ENCODE data around the gene GRAPL. TPM values are rescaled to one million over a fixed set of nuclear protein-coding genes. Genes with fewer than 3 reads are reported as not detected.
"Not testable (repeated sequence)": the region's sequence is repeated elsewhere in the genome, so short reads cannot be mapped to it uniquely, and the experiment has no call there.

The GRAPL gene
- total RNA-seq, 1 experiment from 2014 or later: 6.2 TPM

DNA sequence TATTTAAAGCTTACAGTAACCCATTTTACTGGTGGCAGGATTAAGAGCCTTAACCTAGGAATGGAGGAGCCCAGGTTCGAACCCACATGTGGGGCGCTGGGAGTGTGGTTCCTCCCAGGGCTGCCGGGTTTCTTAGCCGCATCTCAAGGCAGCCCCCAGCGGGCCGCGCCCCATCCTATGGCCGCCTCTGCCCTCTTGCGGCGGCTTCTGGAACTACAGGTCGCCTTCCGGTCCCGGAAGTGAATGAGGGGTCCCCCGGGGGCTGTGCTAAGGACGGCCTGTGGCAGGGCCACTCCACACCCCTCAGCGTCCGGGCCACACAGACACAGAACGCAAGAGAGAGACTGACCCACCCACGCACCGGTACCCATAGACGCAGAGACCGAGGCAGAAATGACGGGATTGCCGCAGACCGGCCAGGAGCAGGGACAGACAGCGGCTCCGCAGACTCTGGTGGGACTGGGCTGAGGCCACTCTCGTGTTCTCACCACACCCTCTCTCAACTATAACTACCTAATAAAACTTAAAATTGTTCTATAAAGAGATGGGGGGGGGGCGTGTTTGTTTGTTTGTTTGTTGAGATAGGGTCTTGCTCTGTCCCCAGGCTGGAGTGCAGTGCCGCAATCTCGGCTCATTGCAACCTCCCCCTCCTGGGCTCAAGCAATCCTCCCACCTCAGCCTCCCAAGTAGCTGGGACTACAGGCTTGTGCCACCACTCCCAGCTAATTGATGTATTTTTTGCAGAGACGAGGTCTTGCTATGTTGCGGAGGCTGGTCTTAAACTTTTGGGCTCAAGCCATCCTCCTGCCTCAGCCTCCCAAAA is 69.2 kb downstream of the GRAPL start:
- H3K4me1 ChIP-seq (ENCODE audit: low read length); H3K27ac ChIP-seq (ENCODE audit: low read length); H3K27me3 ChIP-seq (ENCODE audit: low read length); H3K79me2 ChIP-seq (ENCODE audit: low read length); H4K20me1 ChIP-seq (ENCODE audit: insufficient read depth, low read depth, low read length); H2AFZ ChIP-seq (ENCODE audit: low read length); H3K36me3 ChIP-seq (ENCODE audit: insufficient read depth, low read length); H3K9me3 ChIP-seq (ENCODE audit: low read length); H3K4me2 ChIP-seq (ENCODE audit: low read depth, low read length, poor library complexity, severe bottlenecking); H3K9me2 ChIP-seq (replicated peaks; ENCODE audit: insufficient read depth, low read length); DNase-seq: not testable (repeated sequence)
- H3K9ac ChIP-seq (ENCODE audit: low read length): peak overlapping the region; percentile 48; the same call in 1 of the 2 replicates
- peak overlapping the region; percentile 43; the same call in 1 of the 2 replicates for H3K4me3 ChIP-seq (ENCODE audit: low read length)

DNA sequence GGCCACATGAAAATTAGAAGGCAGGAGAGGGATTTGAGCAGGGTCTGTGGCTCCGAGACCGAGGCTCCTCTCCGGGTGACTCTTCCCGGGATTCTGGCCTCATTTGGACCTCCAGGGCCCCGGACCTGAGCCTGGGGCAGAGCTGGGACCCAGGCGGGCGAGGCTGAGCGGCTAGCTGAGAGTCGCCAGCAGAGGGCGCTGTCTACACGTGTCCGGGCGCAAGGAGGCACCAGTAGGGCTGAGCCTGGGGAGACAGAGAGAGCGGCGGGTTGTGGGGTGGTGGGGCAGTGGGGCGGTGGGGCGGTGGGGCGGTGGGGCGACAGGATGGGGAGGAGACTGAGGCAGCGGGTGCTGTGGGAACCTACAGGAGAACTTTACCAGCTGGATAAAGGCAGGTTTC is 75.1 kb downstream of the GRAPL start:
- H3K4me2 ChIP-seq (ENCODE audit: low read depth, low read length, poor library complexity, severe bottlenecking); H3K9ac ChIP-seq (ENCODE audit: low read length); H3K4me1 ChIP-seq (ENCODE audit: low read length); H3K27me3 ChIP-seq (ENCODE audit: low read length); H3K4me3 ChIP-seq (ENCODE audit: low read length); H3K36me3 ChIP-seq (ENCODE audit: insufficient read depth, low read length); H3K27ac ChIP-seq (ENCODE audit: low read length); H3K79me2 ChIP-seq (ENCODE audit: low read length); H3K9me2 ChIP-seq (replicated peaks; ENCODE audit: insufficient read depth, low read length); DNase-seq; H2AFZ ChIP-seq (ENCODE audit: low read length); H3K9me3 ChIP-seq (ENCODE audit: low read length); H4K20me1 ChIP-seq (ENCODE audit: insufficient read depth, low read depth, low read length): not testable (repeated sequence)

DNA sequence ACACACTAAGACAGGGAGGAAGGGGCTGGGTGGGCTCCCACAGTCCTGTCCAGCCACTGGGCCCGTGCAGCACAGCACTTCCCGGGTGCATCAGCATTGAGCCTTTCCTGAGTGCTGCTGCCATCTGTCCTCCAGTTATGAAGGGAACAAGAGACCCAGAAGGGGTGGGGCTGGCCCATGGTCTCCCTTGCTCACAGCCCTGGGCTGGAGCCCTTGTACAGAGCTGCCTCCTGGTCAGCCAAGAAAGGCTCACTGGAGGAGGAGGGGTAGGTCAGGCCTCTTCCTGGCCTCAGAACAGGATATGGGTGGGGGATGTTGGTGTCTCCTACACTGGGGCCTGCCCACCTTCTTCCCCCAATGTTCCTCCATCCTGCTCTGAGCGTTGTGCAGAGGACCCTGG is 76.0 kb downstream of the GRAPL start:
- not testable (repeated sequence) for H3K36me3 ChIP-seq (ENCODE audit: insufficient read depth, low read length); H3K4me3 ChIP-seq (ENCODE audit: low read length); H4K20me1 ChIP-seq (ENCODE audit: insufficient read depth, low read depth, low read length); H2AFZ ChIP-seq (ENCODE audit: low read length); H3K9me3 ChIP-seq (ENCODE audit: low read length); H3K27me3 ChIP-seq (ENCODE audit: low read length); DNase-seq; H3K4me1 ChIP-seq (ENCODE audit: low read length); H3K4me2 ChIP-seq (ENCODE audit: low read depth, low read length, poor library complexity, severe bottlenecking); H3K27ac ChIP-seq (ENCODE audit: low read length); H3K79me2 ChIP-seq (ENCODE audit: low read length); H3K9ac ChIP-seq (ENCODE audit: low read length); H3K9me2 ChIP-seq (replicated peaks; ENCODE audit: insufficient read depth, low read length)

Other genes starting within 250 kb of the GRAPL start
- gene SLC5A10, start 175.4 kb upstream of the GRAPL start, total RNA-seq (2014; rRNA removed; shearing (Covaris generic); ENCODE audit: low replicate concordance): not detected in 2 replicates
- 9.2 and 22.9 TPM in 2 replicates for gene FAM83G, start 122.8 kb upstream of the GRAPL start, total RNA-seq (2014; rRNA removed; shearing (Covaris generic); ENCODE audit: low replicate concordance)
- gene GRAP, start 80.6 kb upstream of the GRAPL start, total RNA-seq (2014; rRNA removed; shearing (Covaris generic); ENCODE audit: low replicate concordance): 17.6 and 29.9 TPM in 2 replicates
- gene EPN2, start 109.8 kb downstream of the GRAPL start, total RNA-seq (2014; rRNA removed; shearing (Covaris generic); ENCODE audit: low replicate concordance): 5.4 and 17.6 TPM in 2 replicates
- 22.1 and 29.1 TPM in 2 replicates for gene B9D1, start 235.1 kb downstream of the GRAPL start, total RNA-seq (2014; rRNA removed; shearing (Covaris generic); ENCODE audit: low replicate concordance)

Measured in Karpas-422 (cell line).